Stimulated activated CD8-positive, alpha-beta memory T cell treated with anti-CD3 and anti-CD28 coated beads, Interleukin-7, amount 100 ng/mL, for 48 hours (primary cell): ENCODE results near the gene GEN1.

Experiments
- DNase-seq, 2 donors: peaks; one replicate each; pipeline ENCODE4 v3.0.0-alpha.2; 2020; ENCODE audit warnings: low read depth in 1 of 2; ENCODE audit errors: extremely low read depth in 1 of 2

Gene GEN1

GRCh38 chr2:17793803-17794354 lies 39.9 kb downstream of the GEN1 start:
- DNase-seq, result no peak

DNA sequence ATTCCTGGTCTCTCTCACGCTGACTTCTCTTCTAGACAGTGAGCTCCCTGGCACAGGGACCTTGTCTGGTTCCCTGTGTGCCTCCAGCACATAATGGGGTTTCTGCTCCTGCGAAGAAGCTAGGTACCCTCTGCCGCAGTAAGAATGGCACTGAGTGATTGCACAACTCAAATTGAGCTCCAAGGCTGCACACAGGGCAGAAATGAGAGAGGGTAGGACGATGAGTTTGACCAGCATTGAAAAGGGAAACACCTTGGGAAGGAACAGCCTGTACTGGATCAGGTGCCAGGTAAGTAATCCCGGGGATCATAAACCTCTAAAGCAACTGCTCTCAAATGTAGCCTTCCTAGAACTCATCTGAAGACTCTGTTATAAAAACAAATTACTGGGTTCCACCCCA lies 41.4 kb downstream of the GEN1 start:
- no peak for DNase-seq

DNA sequence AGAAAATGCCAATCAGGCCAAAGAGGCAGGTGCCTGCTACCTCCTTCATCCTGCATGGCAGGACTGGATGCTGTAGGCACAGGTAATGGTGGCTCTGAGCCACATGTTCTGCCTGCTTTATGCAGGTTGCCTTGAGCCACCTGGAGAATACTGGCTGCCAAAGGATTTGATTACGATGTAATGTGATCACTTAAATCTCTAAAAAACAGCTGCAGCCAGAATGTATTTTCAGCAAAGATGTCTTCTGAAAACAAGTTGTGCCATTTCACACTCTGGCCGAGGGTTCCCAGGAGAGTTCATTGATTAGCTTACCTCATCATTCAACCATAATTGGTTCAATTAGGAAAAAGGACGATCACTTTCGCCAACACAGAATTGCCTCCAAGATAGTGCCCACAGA lies 44.4 kb downstream of the GEN1 start:
- DNase-seq, result no peak

- DNase-seq, result no peak
These were observed 45.6 kb downstream of the GEN1 start for GRCh38 chr2:17799301-17800120.

DNA sequence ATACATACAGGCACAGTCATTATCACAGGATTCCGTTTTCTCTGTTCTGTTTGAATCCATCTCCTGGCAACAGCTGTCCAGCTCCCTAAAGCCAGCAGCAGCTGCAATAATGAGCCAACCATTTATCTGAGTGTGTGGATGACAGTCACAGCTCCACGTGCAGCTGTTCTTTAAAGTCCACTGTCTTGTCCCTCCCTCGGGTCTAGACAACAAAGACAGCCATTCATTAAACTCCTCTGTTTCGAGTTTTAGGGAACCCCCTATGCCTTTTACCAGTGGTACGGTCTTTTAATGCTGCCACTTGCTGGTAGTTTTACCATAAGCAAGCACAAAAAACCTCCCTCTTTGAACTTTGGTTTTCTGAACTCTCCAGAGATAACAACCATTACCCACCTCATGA lies 46.3 kb downstream of the GEN1 start:
- no peak for DNase-seq

GRCh38 chr2:17800693-17801458 lies 46.9 kb downstream of the GEN1 start:
- no peak for DNase-seq

DNA sequence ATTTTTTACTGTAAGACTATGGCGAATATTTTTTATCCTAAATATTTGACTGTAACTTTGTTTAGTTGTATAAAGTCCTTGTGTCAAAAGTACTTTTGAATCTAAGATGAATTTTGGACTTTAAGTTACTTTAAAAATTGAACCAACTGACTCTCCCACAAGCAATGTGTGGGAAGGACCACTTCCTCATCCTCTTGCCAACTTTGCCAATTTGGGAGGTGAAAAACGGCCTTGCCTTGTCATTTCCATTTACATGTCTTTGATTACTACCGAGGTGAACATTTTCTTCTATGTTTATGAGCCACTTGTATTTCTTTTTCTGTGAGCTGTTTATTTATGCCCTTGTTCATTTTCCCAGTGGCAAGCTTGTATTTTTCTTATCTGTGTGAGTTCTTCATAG lies 49.6 kb downstream of the GEN1 start:
- no peak for DNase-seq

- DNase-seq, result no peak
These were observed 50.4 kb downstream of the GEN1 start for GRCh38 chr2:17804358-17804757.

DNA sequence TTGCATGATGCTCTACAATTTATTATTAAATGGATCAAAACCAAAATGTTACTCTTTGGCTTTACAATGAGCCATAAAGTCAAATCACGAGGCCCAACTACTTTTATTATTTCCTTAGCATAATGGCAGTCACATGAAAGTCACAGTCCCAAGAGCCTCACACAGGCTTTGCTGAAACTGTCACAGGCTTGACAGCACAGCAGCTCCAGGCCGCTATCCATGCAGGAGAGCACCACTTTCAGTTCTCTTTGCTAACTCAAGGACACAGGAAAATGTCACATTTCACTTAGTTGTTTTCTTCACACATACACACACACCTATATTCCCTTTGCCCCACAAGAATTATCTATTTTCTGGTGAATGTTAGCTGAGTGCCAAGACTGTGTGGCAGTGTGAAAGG lies 51.2 kb downstream of the GEN1 start:
- no peak for DNase-seq

DNA sequence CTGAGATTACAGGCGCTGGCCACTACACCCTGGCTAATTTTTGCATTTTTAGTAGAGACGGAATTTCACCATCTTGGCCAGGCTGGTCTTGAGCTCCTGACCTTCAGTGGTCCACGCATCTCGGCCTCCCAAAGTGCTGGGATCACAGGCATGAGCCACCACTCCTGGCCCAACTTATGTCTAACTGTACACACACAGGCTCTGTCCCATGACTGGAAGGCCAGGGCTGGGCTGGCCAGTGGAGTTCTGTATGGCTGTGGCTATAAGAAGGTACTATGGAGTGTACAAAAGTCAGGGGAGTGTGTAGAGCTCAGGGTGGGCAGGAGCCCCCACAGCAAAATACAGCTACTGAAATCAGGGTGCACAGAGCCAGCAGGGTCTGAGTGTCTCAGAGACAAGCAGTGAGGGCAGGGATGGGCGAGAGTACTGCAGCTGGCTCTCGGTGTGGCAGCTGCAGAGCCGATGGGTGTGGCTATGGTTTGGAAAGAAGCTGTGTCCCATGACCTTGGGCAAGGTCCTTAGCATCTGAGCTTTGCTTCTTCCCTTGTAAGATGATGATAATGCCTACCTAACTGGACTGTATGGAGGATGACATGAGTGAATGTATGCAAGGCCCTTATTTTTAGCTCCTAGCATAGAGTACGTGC lies 51.9 kb downstream of the GEN1 start:
- DNase-seq, result no peak

GRCh38 chr2:17813010-17813741 lies 59.2 kb downstream of the GEN1 start:
- no peak for DNase-seq

GRCh38 chr2:17813742-17814473 lies 60.0 kb downstream of the GEN1 start:
- no peak for DNase-seq

DNA sequence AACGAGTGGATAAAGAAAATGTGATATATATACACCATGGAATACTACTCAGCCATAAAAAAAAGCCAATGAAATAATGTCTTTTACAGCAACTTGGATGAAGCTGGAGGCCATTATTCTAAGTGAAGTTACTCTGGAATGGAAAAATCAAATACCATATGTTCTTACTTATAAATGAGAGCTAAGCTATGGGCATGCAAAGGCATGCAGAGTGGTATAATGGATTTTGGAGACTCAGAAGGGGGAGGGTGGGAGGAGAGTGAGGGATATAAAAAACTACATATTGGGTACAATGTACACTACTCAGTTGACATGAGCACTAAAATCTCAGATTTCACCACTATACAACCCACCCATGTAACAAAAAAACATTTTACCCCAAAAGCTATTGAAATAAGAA lies 60.7 kb downstream of the GEN1 start:
- no peak for DNase-seq

GRCh38 chr2:17815468-17816184 lies 61.7 kb downstream of the GEN1 start:
- no peak for DNase-seq

GRCh38 chr2:17816396-17817245 lies 62.7 kb downstream of the GEN1 start, which contains the start of gene MSGN1:
Gene MSGN1 (plus strand): TSS chr2:17816460. CDS start chr2:17816519, 59 bp downstream.
- DNase-seq, result no peak

DNA sequence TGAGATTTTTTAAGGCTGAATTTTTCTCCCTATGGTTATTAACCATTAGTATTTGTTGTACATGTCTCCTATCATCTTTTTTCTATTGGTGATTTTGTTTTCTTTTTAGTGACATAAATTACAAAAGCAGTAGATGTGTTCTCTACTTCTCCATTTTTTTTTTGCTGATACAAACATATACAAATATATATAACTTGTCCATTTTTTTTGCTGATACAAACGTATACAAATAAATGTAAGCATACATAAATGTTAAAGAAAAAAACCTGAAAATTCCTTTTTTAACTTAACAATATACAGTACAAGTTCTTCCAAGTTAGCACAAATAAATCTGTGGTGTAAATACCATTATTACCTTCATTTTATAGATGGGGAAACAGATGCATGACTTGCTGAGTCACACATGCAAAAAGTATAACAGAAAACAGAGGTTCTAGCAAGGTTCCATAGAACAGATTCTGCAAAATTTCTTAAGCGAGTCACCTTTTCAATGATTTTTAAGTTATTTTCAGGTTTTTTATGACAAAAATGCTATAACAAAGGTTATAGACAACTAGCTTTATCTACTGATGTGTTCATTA lies 64.4 kb downstream of the GEN1 start:
- DNase-seq, result no peak

DNA sequence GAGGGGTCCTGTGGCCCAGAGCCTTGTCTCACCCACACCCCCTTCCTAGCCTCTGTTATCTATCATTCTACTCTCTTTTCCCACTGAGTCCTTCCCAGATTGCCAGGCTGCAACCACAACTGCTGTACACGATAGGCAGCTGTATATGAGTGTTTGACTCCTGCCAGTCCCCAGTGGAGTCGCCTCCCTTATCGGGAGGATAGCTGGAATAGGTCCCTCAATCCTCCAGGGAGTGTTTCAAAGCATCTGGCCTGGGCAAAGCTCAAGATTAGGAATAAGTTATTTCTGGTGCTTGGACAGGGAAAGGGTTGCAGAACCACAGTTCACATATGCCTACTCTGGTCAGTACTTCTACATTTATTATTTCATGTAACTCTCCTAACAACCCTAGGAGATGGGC lies 67.1 kb downstream of the GEN1 start:
- no peak for DNase-seq
